ENCODE measurements around the gene SPAG16.

Gene SPAG16

GRCh38 chr2:213411582-213412289, 127.5 kb downstream of the SPAG16 start:
- DNase-seq: no peak

DNA sequence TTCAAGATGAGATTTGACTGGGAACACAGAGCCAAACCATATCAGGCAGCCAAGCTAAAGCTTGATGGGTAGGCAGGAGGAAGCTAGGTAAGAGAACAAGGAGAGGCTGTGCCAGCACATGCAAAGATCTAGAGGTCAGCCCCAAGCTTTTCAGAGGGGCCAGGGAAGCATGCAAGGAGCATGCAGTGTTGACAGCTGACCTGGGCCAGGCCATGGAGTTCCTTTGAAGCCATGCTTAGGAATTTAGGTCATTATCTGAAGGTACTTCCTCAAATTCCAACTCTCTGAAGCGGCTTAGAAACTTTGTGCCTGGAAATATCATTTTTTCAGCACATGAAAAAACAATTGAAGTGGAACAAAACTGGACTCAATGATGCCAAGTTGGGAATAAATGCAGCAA, 130.8 kb downstream of the SPAG16 start:
- no peak for DNase-seq

GRCh38 chr2:213416832-213417231, 132.6 kb downstream of the SPAG16 start:
- DNase-seq: no peak

DNA sequence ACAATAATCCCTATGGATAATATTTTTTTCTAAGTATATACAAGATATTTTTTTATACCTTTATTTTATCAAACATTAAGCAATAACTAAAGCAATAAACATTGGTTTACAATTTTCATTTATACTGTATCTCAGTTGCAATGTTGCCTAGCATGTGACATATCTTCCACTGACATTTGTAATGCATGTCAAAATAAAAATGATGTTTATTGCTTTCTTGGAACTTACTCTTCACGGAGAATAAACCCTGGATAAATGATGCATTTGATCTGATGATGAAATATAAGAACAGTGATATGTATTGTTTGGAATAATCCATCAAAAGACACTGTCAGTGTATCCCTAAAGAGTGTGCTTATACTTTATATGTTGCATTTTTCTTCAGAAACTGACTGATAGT, 135.7 kb downstream of the SPAG16 start:
- no peak for DNase-seq

GRCh38 chr2:213420828-213421385, 136.6 kb downstream of the SPAG16 start:
- no peak for DNase-seq

GRCh38 chr2:213422211-213422610, 137.9 kb downstream of the SPAG16 start:
- DNase-seq: no peak

- DNase-seq: no peak
These were observed 141.4 kb downstream of the SPAG16 start for GRCh38 chr2:213425618-213426017.

DNA sequence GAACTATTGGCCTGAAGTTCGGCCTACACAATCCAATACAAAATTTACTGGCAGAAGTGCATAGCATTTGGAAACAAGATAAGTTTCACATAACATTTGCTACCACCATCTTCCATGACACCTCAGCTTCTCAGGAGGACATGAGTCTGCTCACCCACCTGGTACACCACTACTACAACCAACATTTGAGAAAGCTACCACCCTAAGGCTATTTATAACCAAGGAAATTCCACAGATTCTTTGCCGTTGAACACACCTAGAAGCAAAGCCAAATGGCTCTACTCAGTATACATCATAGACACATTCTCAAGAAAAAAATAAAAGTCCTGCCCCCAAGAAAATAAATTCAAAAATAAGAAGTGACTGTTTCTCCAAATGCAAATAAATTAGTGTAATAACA, 145.3 kb downstream of the SPAG16 start:
- DNase-seq: no peak

DNA sequence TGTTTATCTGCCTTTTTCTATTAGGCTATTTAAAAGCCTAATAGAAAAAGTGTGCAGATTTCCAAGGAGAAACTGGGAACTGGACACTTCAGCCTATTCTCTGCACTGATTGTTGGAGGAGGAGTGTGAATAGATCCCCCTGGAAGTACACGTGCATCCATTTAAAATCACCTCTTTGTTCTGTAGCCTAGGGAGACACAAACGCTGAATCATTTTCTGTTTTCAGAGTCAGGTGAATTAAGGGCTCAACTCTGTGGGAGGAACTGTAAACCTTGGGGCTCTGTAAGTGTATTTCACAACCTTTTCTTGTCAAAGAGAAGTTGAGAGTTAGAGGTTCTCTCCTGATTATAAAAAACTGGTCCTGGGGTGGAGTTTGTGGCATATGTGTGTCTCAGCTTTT, 159.7 kb downstream of the SPAG16 start:
- no peak for DNase-seq

- no peak for DNase-seq
These were observed 167.4 kb downstream of the SPAG16 start for GRCh38 chr2:213451542-213452239.

DNA sequence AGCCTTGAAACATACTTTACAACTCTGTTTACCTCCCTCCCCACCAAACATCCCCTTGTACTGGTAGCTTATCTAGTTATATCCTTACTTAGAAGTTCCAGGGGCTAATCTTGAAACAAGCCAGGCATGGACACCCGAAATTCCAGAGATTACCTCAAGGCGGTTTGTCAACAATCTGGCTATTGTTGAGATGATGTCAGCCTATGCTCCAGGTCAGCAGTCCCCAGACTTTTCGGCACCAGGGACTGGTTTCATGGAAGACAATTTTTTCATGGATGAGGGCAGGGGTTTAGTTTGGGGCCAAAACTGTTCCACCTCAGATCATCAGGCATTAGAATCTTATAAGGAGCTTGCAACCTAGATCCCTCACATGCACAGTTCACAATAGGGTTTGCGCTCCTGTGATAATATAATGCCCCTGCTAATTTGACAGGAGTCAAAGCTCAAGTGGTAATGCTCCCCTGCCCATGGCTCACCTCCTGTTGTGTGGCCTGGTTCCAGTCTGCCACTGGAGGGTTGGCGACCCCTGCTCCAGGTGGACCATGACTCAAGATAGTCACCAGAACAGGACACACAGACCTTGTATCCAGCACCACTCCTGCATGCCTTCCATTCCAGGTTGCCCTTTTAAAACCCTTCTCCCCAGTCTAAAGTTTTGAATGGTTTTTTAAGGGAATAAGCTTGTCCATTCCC, 171.2 kb downstream of the SPAG16 start:
- DNase-seq: no peak

- no peak for DNase-seq
These were observed 191.2 kb downstream of the SPAG16 start for GRCh38 chr2:213475433-213475832.

DNA sequence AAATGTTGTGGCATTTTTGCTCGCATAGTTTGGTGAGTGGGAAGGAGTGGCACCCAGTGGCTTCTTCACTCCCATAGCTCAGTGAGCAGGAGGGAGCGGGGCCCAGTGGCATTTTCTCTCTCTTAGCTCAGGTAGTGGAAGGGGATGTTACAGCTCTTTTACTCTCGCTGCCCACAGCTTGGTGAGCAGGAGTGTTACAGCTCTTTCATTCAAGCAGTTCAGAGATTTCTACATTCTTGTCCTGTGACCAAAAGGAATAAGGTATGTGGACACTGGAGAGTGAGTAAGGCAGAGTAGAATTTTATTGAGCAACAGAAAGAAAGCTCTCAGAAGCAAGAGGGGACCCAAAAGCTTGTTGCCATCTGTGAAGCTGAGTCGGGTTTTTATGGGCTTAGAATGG, 192.4 kb downstream of the SPAG16 start:
- DNase-seq: no peak

DNA sequence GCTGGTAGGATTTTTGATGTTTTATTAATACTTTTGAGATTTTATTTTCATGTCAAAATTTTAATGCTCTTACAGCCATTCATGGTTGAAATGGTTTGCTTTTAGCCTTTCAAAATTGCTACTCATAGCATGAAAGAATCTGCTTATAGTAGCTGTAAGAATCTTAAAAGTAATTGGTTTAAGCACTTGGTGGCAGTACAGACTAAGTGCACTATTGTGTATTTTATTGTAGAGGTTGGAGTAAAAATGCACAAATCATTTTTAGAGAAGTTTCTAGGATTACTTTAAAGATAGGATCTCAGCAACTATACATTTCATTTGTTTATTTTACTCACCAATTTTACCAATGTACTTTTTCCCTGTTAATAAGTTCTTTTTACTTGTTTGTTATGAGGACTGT, 205.8 kb downstream of the SPAG16 start:
- no peak for DNase-seq

- DNase-seq: no peak
These were observed 207.1 kb downstream of the SPAG16 start for GRCh38 chr2:213491376-213491775.

DNA sequence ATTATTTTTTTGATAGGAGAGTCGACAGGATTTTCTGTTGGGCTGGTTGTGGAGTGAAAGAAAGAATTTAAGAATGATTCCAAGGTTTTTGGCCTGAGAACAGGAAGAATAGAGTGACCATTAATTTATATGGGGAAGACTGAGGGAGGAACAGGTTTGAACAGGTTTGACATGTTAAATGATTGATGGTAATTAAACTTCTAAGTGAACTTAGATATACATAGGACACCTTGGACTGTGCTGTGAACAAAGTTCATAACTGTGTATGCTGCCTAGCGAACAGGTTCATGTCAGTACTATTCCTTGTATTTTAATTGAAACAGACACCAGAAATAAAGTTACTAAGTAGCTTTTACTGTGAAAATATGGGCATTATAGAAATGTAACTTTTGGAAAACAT, 212.0 kb downstream of the SPAG16 start:
- DNase-seq: no peak

GRCh38 chr2:213500881-213501280, 216.6 kb downstream of the SPAG16 start:
- no peak for DNase-seq

DNA sequence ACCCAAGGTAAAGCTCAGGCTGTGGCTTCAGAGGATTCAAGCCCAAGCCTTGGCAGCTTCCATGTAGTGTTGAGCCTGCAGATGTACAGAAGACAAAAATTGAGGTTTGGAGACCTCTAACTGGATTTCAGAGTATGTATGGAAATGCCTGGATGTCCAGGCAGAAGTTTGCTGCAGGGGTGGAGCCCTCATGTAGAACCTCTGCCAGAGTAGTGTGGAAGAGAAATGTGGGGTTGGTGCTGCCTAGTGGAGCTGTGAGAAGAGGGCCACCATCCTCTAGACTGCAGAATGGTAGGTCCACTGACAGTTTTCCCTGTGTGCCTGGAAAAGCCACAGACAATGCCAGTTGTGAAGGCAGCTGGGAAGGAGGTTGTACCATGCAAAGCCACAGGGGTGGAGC, 239.9 kb downstream of the SPAG16 start:
- DNase-seq: no peak

DNA sequence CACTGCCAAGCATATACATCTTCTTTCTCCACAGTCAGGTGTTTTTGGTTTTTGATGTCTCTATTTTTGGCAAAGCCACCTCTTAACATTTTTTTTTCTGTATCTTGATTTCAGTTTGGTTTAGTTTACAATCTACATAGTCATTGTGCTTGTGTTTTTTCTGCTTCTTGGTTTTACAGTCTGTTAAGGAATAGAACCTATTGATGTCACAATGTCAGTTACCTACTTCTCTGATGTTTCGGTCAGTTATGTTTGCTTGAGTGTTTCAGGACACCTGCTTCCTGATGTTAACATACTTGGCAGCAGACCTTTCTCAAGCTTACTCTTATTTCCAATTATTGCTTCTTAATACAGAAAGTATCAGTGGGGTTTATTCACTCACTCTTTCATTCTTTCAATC, 253.3 kb downstream of the SPAG16 start:
- no peak for DNase-seq

GRCh38 chr2:213544940-213545339, 260.7 kb downstream of the SPAG16 start:
- no peak for DNase-seq

DNA sequence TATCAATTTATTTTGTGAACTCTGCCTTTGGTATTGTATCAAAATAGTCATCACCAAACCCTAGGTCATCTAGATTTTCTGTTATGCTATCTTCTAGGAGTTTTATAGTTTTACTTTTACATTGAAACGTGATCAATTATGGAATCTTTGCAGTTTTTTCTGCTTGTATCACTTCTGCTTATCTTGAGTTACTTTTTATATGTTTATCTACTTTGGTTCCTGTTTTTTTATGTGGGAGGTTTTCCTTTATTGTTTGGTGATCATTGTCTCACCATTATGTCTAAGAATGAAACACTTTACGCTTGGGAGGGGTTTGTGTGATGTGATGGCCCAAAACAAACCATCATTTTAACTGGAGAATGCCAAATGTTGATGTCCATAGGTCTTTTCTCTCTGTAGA, 261.2 kb downstream of the SPAG16 start:
- DNase-seq: peak; percentile 55

DNA sequence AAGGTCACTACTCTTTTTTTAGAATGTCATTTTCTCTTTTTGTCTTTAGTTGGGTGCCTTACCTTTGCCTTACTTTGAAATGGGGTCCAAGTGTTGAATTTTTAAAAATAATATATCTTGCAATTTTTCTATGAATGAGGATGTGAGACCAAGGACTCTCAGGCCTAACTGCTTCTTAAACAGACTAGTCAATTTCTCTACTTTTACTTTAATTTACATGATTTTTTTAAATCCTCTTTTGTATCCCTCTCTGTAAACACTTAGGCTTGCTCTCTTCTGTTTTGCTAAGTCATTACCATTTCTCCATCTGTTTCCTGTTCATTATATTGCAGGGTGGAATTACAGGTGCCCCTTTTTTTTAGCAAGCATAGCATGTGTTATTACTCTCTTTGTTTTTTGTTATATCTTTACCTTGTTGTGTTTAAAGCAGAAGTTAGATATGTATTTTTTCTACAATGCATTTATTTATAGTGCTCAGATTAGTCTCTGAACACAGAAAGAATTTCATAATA, 261.8 kb downstream of the SPAG16 start:
- no peak for DNase-seq

DNA sequence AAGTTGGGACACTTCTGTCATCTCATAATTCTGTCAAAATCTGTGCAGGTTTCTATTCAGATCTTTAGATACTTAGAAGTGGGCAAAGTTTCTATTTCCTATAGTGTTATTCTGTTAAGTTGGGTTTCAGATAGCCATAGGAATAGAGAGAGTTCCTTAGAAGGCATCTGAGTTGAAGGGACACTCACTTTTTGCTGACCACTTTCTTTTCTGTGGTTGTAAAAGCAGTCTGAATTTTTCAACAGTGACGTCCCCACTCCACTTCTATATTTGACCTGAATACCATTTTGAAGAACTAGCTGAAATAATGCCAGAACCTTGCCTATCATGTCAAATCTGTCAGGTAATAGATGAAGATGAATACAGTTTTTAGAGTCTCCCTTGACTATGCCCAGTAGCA, 267.3 kb downstream of the SPAG16 start:
- no peak for DNase-seq

- no peak for DNase-seq
These were observed 274.8 kb downstream of the SPAG16 start for GRCh38 chr2:213559053-213559452.
